Measurements from ENCODE around the gene SCN9A.
A peak's percentile ranks its signal among the peaks of the same experiment; 100 is the strongest.
"Not testable (repeated sequence)": the region's sequence is repeated elsewhere in the genome, so short reads cannot be mapped to it uniquely, and the experiment has no call there.

The SCN9A gene

DNA sequence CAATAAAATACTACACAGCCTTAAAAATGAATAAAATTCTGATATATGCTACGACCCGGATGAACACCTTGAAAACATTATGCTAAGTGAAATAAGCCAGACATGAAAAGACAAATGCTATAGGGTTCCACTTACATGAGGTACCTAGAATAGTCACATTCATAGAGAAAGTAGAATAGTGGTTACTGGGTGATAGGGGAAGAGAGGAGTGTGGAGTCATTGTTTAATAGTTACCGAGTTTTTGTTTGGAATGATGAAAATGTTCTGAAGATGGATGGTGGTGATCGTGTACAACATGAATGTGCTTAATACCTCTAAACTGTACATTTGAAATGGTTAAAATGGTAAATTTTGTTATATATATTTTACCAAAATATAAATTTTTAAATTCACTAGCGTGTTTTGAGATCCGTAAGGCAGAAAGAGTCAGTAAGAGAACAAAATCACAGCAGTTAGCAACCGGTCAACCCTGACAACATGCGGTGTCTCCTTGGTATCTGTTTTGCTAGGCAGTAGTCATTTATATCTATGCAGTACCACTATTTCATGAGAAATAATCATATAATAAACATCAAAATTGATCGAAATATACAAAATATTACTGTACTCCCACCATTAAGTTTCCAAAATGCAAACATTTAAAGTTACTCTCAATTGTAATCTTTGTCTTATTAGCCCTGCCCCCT, 11.1 kb downstream of the SCN9A start:
- Histone ChIP-seq H3K4me3 (no peak overlapping the region), H3K9me3 (replicated peaks in 1 of 11) (no peaks in the 10 kb centered on the region), H3K4me1 (peaks cover 0 to 22% (median 0%) of the 10 kb centered on the region in 10 experiments; a peak in 4 of 20 replicates), H3K27ac (no peak overlapping the region), H3K4me2 (peak overlapping the region in 1 of 11 experiments; percentile 13; a peak in 2 of 22 replicates), H3K9ac (no peak overlapping the region), H3K27me3 (no peaks in the 10 kb centered on the region), H4K20me1 (no peaks in the 10 kb centered on the region), H3K36me3 (no peaks in the 10 kb centered on the region)
- TF ChIP-seq Cebpa-rat (IDR thresholded peaks at IDR 0.05) = no peak

DNA sequence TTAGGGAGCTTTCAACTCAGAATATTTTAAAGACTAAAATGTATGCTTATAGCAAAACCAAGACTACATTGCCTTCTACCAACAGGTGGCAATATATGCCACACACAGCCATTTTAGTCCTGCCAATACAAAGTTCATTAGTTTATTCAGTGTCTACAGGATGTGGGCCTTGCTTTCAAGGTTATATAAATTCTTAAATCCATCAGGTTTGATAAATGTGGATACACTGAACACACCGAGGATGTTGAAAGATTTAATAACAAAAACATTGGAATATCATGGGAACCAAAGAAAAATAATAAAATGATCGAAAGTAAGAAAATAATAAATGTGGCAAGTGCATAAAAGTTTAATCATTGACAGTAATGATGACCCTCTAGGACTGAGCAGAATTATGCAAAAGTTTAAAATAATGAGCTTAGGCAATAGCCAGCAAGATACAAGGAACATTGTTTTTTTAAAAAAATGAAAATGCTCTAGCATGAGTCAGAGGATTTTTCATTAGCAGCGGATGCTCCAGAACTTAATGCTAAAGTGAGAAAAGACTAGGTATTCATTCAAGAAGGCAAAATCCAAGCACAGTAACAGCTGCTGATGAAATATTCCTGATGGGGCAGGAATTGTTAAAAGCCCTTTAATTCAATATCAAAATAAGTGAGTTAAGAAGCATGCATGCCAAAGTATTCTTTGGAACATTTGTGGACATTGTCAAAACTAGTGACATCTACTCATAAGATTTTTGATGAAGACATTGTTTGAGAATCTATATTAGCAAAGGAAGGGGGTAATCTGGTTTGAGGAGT, 14.2 kb downstream of the SCN9A start:
- Histone ChIP-seq H3K36me3 (no peaks in the 10 kb centered on the region), H3K27ac (no peak overlapping the region), H3K4me3 (no peak overlapping the region), H3K4me2 (no peak overlapping the region), H4K20me1 (no peaks in the 10 kb centered on the region), H3K4me1 (peaks cover 0 to 21% (median 0%) of the 10 kb centered on the region in 10 experiments; a peak in 4 of 20 replicates), H3K27me3 (no peaks in the 10 kb centered on the region), H3K9ac (no peak overlapping the region), H3K9me3 (replicated peaks in 1 of 11) (no peaks in the 10 kb centered on the region)
- no peak for TF ChIP-seq Cebpa-rat (IDR thresholded peaks at IDR 0.05)

DNA sequence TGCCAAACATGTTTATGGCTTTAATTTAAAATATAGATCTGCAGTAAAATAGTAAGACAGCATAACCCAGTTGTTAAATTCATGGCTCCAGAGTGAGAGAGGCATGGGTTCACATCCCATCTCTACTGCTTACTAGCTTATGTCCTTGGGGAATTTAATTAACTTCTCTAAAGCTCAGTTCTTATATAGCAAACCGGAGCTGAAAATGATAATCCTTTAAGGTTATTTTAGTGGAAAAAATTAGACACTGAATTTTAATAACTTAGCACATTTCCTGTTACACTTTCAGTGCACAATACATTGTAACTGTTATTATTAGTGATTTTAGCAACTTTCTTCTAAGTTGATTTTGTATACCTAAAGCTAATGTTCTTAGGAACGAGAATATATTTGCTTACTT, 14.8 kb downstream of the SCN9A start:
- Histone ChIP-seq H3K4me2 (no peak overlapping the region), H3K27me3 (no peaks in the 10 kb centered on the region), H3K36me3 (no peaks in the 10 kb centered on the region), H3K27ac (no peak overlapping the region), H4K20me1 (no peaks in the 10 kb centered on the region), H3K9me3 (replicated peaks in 1 of 11) (no peaks in the 10 kb centered on the region), H3K9ac (no peak overlapping the region), H3K4me1 (peaks cover 0 to 15% (median 0%) of the 10 kb centered on the region in 10 experiments; a peak in 4 of 20 replicates), H3K4me3 (no peak overlapping the region)
- TF ChIP-seq Cebpa-rat (IDR thresholded peaks at IDR 0.05) = no peak

DNA sequence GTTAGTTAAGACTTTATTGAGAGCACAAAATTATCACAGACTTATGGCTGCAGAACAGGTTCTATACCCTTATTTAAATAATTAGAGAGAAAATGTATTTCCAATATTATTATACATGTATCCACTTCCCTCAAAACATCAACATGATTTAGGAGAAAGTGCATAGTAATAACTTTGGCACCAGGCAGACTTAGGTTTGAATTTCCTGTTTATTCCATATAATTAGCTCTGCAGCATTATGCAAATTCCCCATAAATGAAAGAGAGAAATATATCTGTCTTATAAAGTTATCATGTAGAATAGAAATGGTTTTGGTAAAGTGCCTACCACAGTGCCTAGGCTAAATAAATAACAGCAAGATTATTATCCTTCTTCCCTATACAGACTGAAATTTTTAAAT, 15.3 kb downstream of the SCN9A start:
- H4K20me1 ChIP-seq = no peaks in the 10 kb centered on the region
- H3K4me1 ChIP-seq = peaks cover 0 to 11% (median 0%) of the 10 kb centered on the region in 10 experiments; a peak in 3 of 20 replicates
- H3K27me3 ChIP-seq = no peaks in the 10 kb centered on the region
- H3K4me3 ChIP-seq = no peak overlapping the region
- H3K27ac ChIP-seq = no peak overlapping the region
- H3K9ac ChIP-seq = no peak overlapping the region
- TF ChIP-seq Cebpa-rat (IDR thresholded peaks at IDR 0.05) = no peak
- no peaks in the 10 kb centered on the region for H3K9me3 ChIP-seq (replicated peaks in 1 of 11)
- H3K4me2 ChIP-seq = no peak overlapping the region
- H3K36me3 ChIP-seq = no peaks in the 10 kb centered on the region

DNA sequence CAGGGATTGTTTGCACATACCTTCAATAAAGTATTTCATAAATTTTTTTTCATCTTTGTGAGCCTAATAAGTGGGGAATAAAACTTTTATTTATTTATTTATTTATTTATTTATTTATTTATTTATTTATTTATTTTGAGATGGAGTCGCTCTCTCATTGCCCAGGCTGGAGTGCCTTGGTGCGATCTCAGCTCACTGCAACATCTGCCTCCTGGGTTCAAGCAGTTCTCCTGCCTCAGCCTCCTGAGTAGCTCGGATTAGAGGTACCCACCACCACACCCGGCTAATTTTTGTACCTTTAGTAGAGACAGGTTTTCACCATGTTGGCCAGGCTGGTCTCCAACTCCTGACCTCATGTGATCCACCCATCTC, 17.8 kb downstream of the SCN9A start:
- H3K36me3 ChIP-seq; H3K4me2 ChIP-seq; H3K4me1 ChIP-seq; H3K27me3 ChIP-seq; H3K9ac ChIP-seq; H3K9me3 ChIP-seq (replicated peaks in 1 of 11); H4K20me1 ChIP-seq; H3K4me3 ChIP-seq; H3K27ac ChIP-seq: not testable (repeated sequence)

DNA sequence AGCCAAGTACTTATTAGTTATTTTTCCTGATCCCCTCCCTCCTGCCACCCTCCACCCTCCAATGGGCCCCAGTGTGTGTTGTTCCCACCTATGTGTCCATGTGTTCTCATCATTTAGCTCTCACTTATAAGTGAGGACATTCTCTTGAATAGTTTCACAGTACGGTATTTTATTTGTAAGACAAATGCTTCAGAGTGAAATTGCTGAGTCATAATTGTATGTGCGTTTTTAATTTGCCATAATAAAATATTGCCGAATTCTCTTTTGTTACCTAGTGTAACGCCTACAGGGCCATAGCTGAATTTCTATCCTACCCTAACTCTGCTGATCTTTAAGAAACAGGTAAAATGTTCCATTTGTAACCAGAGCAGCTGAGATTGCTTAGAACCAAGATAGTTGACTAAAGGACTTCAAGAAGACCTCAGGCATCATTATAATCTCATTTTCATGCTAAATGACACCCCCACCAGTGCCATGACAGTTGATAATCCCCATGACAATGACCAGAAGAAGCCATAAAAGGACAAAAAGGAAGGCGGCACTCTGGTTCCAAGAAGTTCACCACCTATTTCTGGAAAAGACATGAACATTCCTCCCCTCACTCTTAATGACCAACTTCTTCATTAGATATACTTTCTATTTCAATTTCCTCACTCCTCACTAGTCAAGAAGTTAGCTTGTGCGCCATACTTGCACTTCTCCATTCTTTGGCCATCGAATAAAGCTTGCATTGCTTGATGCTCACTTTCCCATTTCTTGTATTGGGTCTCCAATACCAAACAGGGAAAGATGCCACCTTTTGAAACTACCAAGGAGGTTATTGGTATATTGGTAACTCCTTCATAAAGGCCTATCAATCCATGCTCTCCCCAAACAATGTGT, 18.4 kb downstream of the SCN9A start:
- no peaks in the 10 kb centered on the region for H3K9me3 ChIP-seq (replicated peaks in 1 of 11)
- no peak overlapping the region for H3K4me3 ChIP-seq
- no peaks in the 10 kb centered on the region for H3K36me3 ChIP-seq
- no peak overlapping the region for H3K4me2 ChIP-seq
- H3K9ac ChIP-seq = no peak overlapping the region
- no peak for TF ChIP-seq Cebpa-rat (IDR thresholded peaks at IDR 0.05)
- no peaks in the 10 kb centered on the region for H3K4me1 ChIP-seq
- no peaks in the 10 kb centered on the region for H3K27me3 ChIP-seq
- H3K27ac ChIP-seq = no peak overlapping the region
- H4K20me1 ChIP-seq = no peaks in the 10 kb centered on the region

DNA sequence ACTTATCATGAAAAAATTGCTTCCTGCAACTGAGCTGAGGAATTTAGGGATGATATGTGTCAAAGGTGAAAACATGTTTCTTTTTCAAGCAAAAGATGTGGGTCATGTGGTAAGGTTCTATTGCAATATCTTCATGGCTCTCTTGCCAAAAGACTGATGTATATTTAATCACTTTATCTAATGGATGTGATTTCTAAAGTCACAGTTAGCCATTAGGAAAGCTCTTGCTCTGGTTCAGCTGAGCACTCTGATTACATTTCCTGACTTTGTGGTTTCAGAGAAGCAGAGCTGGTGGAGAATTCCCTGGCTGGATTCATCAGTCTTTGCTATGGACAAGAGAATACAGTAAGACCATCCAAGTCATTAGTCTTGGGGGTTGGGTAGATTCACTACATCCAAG, 24.4 kb downstream of the SCN9A start:
- H3K4me2 ChIP-seq = no peak overlapping the region
- no peak for TF ChIP-seq Cebpa-rat (IDR thresholded peaks at IDR 0.05)
- no peaks in the 10 kb centered on the region for H4K20me1 ChIP-seq
- no peak overlapping the region for H3K9ac ChIP-seq
- no peaks in the 10 kb centered on the region for H3K4me1 ChIP-seq
- H3K4me3 ChIP-seq = no peak overlapping the region
- no peak overlapping the region for H3K27ac ChIP-seq
- no peaks in the 10 kb centered on the region for H3K36me3 ChIP-seq
- H3K27me3 ChIP-seq = no peaks in the 10 kb centered on the region
- H3K9me3 ChIP-seq (replicated peaks in 1 of 11) = no peaks in the 10 kb centered on the region

DNA sequence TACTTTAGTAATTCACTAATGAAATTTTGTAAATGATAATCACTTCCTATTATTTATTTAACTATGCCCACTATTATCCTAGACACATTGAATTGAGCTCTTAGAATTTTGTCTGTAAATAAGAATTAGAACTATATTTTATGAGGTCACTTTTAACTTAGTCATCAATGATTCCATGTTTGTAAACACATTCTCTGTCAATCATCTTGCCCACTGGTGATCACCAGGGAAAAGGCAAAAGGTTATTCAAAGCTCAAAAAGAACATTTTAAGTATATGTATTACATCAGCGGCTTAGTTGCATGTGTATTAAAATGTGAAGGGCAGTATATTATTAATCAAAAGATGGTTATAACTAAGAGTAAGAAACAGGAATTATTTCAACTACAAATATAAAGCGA, 25.2 kb downstream of the SCN9A start:
- Histone ChIP-seq H3K27ac (no peak overlapping the region), H3K36me3 (no peaks in the 10 kb centered on the region), H4K20me1 (no peaks in the 10 kb centered on the region), H3K27me3 (no peaks in the 10 kb centered on the region), H3K9ac (no peak overlapping the region), H3K4me1 (no peaks in the 10 kb centered on the region), H3K9me3 (replicated peaks in 1 of 11) (no peaks in the 10 kb centered on the region), H3K4me2 (no peak overlapping the region), H3K4me3 (no peak overlapping the region)
- TF ChIP-seq Cebpa-rat (IDR thresholded peaks at IDR 0.05) = no peak
